GM19467 (cell line): Measurements from ENCODE around the gene KIF13A.
"Not testable (repeated sequence)": the region's sequence is repeated elsewhere in the genome, so short reads cannot be mapped to it uniquely, and the experiment has no call there.

Experiments used
- ATAC-seq: cut with Tn5 transposase; IDR thresholded peaks from one replicate; pipeline ENCODE4 v1.9.1; 2021; ENCODE audit warnings: mild to moderate bottlenecking, moderate library complexity; ENCODE audit not compliant: unreplicated experiment

The KIF13A gene

DNA sequence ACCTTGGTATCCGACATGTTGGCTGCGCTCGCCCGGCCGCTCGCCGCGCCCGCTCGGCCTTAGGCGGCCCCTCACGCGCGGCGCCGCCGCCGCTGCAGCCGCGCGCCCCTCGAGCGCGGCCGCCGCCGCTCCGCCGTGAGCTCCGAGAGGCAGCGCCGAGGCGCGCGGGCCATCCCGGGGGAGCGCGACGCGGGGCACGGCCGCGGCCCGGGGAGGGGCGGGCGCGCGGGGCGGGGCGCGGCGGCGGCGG, at the start of gene KIF13A:
Gene KIF13A (minus strand): TSS at position 189 of the 250 bp plus-strand sequence. CDS start 172 bp downstream, at position 17.
- ATAC-seq = no peak

DNA sequence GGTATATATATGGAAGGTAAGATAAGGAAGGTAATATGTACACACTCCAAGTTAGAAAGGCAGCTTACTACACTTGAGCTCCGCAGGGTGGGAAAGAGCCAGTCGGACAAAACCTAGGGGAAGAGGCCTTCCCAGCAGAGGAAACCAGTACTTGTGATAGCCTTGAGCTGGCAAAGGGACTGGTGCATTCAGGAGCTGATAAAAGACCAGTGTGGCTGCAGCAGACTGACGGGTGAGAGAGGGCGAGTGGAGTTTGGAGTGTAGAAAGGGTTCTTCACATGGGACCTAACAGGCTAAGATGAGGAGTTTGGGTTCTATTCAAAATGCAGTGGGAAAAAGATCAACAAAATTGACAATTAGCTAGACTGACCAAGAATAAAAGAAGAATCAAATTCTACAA, 49.3 kb upstream of the KIF13A start:
- ATAC-seq = no peak

DNA sequence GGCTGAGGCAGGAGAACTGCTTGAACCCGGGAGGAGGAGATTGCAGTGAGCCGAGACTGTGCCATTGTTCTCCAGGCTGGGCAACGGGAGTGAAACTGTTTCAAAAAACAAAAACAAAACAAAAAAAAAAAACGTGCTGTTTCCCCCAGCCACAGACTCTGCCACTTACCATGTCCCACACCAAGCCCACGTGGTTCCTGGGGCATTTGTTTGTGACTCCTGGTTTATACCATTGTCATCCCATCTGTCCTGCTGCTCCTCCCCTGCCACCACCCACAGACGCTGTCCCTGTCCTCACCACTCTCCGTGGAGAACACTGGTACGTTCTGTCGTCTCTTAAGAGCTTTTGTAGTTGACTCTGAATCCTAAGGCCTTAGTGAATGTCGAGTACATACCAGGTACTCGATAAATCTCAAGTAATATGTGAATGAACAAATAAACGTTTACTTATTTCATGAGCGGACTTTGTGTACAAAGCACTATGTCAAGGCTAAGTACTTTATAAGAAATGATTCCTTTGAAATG, 48.0 kb upstream of the KIF13A start:
- no peak for ATAC-seq

DNA sequence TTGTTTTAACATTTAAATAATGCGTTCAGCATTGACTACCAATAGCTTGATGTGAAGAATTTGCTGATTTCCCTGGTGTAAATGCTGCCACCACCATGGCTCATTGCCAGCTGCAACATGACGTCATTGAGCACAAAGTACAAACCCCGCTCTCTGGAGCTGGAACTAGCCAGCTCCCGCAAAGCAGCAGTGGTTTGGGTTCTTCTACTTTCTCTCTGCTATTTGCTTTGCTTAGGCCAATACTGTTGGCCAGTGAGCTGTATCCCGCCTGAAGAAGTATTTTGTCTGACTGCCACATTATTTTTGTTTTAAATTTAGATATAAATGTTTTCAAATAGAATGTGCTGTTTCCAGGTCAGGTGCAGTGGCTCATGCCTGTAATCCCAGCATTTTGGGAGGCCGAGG, 47.4 kb upstream of the KIF13A start:
- ATAC-seq = no peak

DNA sequence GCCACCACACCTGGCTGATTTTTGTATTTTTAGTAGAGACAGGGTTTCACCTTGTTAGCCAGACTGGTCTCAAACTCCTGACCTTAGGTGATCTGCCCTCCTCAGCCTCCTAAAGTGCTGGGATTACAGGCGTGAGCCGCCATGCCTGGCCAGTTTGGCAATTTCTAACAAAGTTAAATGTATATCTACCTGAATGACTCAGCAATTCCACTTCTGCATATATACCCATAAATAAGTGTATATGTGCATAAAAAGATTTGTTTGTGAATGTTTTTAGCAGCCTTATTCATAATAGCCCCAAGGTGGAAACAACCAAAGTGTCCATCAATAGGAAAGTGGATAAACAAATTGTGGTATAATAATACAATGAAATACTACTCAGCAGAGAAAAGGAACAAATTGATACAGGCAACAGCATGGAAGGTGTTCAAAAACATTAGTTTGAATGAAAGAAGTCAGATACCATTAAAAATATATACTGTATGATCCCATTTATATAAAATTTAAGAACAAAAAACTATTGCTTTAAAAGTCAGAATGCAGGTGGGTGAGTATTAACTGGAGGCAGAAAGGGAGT, 44.3 kb upstream of the KIF13A start:
- ATAC-seq = no peak

DNA sequence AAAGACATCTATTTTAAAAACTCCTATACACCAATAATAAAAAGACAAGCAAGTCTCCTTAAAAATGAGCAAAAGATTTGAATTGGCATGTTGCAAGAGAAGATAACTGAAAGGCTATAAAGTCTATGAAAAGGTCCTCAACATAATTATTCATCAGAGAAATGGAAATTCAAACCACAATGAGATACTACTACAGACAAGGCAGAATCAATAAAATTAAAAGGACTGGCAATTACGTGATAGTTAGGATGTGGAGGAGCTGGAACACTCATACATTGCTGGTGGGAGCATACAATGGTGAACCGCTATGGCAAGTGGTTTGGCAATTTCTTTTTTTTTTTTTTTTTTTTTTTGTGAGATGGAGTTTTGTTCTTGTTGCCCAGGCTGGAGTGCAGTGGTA, 43.8 kb upstream of the KIF13A start:
- no peak for ATAC-seq

DNA sequence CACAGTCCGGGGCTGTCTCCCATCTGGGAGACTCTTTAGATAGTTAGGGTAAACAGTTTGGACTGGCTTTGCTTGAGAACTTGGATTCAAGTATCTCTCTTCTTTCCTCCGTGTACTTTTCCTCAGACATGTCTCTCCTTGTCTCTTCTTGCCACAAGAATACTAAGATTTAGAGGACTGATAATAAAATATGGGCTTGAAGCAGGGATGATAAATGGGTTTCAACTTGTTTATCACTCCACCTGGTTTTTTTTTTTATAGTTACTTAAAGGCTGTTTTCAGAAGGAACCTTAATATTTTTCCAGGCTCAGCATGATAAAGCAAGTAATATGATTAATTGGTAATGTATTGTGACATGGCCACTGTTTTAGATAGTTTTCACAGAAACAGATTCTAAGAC, 40.9 kb upstream of the KIF13A start:
- no peak for ATAC-seq

DNA sequence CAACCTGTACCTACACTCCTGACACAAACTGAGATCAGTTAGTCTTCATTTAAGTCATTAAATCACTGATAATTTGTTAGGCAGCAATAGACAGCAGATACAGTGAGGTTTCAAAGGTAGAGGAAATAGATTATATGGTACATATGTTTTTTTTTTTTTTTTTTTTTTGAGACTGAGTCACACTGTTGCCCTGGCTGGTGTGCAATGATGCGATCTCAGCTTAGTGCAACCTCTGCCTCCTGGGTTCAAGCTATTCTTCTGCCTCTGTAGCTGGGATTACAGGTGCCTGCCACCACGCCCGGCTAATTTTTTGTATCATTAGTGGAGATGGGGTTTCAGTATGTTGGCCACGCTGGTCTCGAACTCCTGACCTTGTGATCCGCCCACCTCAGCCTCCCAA, 38.2 kb upstream of the KIF13A start:
- ATAC-seq = no peak

DNA sequence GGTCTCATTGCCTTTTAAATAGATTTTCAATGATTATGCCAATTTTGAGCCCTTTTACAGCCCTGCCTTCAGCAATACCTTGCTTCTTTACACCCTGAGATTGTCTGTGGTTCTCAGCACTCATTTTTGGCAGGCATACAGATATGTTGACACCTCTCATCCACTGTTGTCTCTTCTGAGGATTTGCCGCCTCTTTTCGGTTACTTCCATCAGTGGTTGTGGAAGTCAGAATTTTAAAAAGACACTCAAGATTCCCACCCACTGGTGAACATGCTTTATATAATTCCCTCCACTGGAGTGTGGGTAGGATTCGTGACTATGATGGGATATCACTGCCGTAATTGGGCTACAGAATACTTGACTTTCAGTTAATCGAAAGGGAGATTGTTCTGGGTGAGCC, 37.4 kb upstream of the KIF13A start:
- ATAC-seq = no peak

DNA sequence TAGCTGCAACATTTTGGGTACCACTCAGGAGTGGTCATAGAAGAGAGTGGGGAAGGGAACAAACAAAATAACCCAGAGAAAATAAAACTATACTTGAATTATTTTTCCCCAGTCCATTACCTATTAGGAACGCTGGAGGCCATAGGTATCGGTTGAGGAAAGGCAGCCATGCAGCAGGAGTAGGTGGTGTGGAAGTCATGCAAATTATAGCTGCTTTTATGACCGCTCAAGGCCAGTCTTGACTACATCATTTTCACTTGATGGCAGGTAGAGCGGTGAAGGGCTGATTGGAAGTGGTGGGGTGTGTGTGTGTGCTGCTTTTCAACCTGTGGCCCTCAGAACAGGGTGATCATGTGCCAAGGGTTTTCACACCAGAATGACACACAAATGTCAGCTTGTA, 36.5 kb upstream of the KIF13A start:
- ATAC-seq = no peak

DNA sequence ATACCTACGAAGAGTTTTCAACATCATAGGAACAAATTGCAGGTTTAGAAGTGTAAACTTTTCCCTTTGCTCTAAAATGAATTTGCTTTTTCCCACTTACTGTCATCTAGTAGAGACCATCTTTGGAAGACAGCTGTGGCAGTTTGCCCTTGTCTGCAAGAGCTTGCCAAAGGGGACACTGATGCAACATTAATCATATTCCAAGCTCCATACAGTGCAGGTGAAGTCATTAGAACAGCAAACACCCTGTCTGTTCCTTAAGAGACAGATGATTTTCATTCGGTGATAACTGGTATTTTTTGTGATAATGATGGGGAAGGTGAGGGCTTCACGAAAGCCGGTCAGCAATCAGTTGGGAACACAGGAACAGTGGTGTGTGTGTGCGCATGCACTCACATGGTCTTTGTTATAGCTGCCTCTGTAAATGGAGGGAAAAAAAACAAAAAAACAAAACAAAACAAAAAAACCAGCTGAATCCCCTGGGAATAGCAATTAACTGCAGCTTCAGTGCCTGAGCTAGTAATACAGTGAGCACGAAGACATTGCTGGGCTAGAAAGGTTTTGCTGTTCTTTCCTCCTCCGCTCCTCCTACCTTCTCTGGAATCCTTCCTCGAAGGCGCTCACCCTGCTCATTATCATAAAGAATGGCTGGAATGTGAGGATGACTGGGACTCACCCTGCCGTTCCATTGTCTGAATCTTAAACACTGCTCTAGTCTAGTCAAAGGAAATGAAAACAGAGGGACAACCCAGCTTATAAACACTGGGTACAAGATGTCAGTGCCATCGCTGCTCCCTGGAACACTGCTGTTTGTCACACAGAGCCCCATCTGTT, 35.2 kb upstream of the KIF13A start:
- no peak for ATAC-seq

DNA sequence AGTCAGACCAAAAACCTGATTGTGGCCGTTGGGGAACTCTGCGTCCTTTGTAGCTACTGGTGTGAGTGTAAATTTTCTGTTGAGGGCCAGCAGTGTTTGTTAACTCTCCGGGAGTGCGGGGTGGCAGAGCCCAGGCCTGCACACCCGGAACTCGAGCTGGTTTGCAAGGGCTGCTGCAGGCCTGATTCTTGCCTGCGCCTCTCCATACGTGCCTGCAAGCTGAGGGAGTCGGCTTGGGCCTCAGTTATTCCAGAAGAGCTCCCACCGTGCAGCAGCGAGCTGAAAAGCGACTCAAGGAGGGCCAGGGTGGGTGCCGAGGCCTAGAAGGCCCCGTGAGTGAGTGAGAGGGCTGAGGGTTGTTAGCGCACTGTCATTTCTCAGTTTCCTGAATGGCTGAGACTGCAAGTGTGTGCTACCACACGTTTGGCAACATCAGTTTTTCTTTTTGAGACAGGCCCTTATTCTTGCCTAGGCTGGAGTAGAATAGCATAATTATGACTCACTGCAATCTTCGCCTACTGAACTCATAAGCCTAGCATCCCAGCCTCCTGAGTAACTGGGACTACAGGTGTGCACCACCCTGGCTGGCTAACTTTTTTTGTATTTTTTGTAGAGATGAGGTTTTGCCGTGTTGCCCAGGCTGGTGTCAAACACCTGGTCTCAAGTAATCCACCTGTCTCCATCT, 33.9 kb upstream of the KIF13A start:
- no peak for ATAC-seq

DNA sequence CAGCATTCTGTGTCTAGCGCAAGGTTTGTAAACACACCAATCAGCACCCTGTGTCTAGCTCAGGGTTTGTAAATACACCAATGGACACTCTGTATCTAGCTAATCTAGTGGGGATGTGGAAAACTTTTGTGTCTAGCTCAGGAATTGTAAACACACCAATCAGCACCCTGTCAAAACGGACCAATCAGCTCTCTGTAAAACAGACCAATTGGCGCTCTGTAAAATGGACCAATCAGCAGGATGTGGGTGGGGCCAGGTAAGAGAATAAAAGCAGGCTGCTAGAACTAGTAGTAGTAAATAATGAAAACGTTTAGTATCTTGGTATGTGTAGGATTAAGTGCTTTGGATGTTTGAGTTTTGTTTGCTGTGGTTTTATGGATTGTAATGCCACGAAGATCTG, 33.1 kb upstream of the KIF13A start:
- ATAC-seq = not testable (repeated sequence)

DNA sequence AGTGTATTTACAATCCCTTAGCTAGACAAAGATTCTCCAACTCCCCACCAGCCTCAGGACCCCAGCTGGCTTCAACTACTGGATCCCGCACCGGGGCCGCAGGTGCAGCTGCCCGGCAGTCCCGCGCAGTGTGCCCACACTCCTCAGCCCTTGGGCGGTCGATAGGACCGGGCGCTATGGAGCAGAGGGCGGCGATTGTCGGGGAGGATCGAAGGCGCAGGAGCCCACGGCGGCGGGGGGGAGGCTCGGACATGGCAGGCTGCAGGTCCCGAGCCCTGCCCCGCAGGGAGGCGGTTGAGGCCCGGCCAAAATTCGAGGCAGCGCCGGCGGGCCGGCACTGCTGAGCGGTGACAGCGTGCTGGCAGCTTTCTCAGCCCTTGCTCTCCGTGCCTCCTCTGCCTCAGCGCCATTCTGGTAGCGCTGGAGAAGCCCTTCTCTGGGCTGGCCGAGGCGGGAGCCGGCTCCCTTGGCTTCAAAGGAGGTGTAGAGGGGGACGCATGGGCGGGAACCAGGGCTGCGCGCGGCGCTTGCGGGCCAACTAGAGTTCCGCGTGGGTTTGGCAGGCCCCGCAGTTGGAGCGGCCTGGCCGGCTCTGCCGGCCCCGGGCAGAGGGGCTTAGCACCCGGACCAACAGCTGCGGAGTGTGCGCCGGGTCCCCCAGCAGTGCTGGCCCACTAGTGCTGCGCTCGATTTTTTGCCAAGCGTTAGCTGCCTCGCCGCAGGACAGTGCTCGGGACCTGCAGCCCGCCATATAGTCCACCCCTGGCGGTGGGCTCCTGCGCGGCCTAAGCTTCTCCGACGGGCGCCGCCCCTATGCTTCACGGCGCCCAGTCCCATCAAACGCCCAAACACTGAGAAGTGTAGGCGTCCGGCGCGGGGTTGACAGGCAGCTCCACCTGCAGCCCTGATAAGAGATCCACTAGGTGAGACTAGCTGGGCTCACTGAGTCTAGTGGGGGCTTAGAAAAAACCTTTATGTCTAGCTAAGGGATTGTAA, 32.4 kb upstream of the KIF13A start:
- no peak for ATAC-seq

DNA sequence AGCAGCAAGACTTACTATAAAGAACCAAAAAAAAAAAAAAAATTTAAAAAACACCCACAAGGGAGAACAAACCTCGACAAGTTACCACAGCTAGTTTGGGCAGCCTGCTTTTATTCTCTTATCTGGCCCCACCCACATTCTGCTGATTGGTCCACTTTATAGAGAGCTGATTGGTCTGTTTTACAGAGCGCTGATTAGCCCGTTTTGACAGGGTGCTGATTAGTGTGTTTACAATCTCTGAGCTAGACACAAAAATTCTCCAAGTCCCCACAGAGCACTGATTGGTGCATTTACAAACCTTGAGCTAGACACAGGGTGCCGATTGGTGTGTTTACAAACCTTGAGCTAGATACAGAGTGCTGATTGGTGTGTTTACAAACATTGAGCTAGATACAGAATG, 31.7 kb upstream of the KIF13A start:
- not testable (repeated sequence) for ATAC-seq

DNA sequence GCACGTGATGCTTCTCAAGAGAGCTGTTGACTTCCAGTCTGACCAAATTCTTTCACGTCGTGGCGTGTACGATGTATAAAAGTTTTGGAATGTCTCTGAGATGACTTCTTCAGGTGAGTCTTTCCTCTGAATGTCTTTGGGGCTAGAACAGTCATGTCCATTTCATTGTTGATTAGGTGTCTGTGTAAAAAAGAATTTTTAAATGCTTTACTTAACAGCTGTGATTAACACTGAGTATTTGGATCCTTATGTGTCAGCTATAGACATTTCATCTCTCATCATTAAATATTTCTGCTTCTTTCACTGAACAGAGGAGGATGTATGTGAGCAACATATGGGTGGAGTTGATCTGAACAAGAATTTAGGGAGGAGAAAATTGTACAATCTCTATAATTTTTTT, 29.3 kb upstream of the KIF13A start:
- no peak for ATAC-seq

DNA sequence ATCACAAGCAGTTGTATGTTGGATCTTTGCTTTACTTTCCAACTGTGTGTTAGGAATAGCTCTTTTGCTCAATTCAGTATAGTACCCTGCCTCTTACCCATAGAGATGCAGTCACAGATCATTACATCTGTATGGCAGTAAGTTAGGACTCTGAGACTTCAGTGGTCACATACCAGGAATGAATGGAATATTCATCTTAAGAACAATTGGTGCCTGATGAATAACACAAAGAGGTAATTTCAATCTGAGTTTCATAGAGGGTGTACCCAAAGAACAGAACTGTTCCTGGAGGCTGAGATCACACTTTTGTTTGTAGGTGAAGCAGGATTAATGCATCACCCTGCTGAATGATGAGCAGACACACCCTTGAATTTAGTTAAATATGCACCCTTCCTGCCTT, 28.7 kb upstream of the KIF13A start:
- no peak for ATAC-seq

DNA sequence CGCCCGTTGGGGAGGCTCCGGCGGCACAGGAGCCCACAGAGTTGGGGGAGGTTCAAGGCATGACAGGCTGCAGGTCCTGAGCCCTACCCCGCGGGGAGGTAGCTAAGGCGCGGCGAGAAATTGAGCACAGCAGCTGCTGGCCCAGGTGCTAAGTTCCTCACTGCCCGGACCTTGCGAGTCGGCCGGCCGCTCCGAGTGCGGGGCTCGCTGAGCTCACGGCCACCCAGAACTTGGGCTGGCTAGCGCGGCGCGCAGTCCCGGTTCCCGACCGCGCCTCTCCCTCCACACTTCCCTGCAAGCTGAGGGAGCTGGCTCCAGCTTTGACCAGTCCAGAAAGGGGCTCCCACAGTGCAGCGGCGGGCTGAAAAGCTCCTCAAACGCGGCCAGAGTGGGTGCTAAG, 23.9 kb upstream of the KIF13A start:
- no peak for ATAC-seq

DNA sequence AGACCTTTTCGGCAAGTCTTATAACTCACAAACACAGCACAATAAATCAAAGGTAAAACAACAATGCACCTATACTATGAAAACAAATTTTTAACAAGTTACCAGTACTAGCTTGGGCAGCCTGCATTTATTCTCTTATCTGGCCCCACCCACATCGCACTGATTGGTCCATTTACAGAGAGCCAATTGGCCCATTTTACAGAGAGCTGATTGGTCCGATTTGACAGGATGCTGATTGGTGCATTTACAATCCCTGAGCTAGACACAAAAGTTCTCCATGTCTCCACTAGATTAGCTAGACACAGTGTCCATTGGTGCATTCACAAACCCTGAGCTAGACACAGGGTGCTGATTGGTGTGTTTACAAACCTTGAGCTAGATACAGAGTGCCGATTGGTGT, 23.1 kb upstream of the KIF13A start:
- ATAC-seq = not testable (repeated sequence)

DNA sequence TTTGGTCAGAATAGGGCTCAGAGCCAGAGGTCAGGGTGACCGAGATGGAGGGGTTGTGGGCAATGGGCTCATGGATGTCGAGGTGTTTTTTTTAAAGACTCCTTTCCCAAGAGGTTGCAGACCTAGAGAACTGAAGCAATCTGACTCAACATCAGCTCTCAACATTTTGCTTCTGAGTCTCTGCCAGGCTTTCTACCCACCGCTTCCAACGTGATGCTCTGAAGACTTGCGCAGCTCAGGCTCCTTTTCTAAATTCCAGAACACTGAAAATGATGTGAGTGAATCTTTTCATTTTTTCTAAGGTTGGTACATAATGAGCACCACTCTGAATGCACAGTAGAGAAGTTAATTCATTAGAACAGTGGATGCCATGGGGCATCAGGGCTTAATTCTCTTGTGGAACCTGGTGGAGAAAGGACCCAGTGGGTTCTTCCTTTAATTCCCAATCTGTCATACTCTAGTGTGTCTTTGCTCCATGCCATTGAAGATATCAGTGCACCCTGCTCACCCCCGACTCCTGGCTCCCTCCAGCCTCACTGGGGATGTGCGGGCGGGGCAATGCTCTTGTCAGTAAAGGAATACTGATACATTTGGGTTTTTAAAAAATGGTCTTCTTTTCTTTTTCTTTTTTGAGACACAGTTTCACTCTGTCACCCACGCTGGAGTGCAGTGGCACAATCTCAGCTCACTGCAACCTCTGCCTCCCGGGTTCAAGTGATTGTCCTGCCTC, 17.0 kb upstream of the KIF13A start:
- no peak for ATAC-seq
